Measurements from ENCODE around the gene R3HDM2.
"Not testable (repeated sequence)": the region's sequence is repeated elsewhere in the genome, so short reads cannot be mapped to it uniquely, and the experiment has no call there.

R3HDM2 gene

GRCh38 chr12:57419495-57419894, 11.3 kb downstream of the R3HDM2 start:
- no peak for DNase-seq

GRCh38 chr12:57418255-57418654, 12.6 kb downstream of the R3HDM2 start:
- DNase-seq: no peak

GRCh38 chr12:57416039-57416996, 14.5 kb downstream of the R3HDM2 start:
- no peak for DNase-seq

GRCh38 chr12:57415088-57415487, 15.8 kb downstream of the R3HDM2 start:
- no peak for DNase-seq

- not testable (repeated sequence) for DNase-seq
Observed at GRCh38 chr12:57414160-57414559, 16.7 kb downstream of the R3HDM2 start.

- DNase-seq: no peak
Observed at GRCh38 chr12:57410534-57410933, 20.3 kb downstream of the R3HDM2 start.

GRCh38 chr12:57404966-57405640, 25.7 kb downstream of the R3HDM2 start:
- DNase-seq: no peak

- DNase-seq: not testable (repeated sequence)
Observed at GRCh38 chr12:57402156-57402555, 28.7 kb downstream of the R3HDM2 start.

GRCh38 chr12:57401165-57401564, 29.7 kb downstream of the R3HDM2 start:
- DNase-seq: no peak

GRCh38 chr12:57399718-57400463, 31.0 kb downstream of the R3HDM2 start:
- DNase-seq: not testable (repeated sequence)

- DNase-seq: no peak
Observed at GRCh38 chr12:57397441-57397840, 33.4 kb downstream of the R3HDM2 start.

GRCh38 chr12:57395121-57395520, 35.7 kb downstream of the R3HDM2 start:
- no peak for DNase-seq

- no peak for DNase-seq
Observed at GRCh38 chr12:57390174-57390573, 40.7 kb downstream of the R3HDM2 start.

GRCh38 chr12:57389033-57389432, 41.8 kb downstream of the R3HDM2 start:
- DNase-seq: no peak

- DNase-seq: no peak
Observed at GRCh38 chr12:57388425-57388824, 42.4 kb downstream of the R3HDM2 start.

GRCh38 chr12:57386187-57386720, 44.6 kb downstream of the R3HDM2 start:
- DNase-seq: no peak

GRCh38 chr12:57385586-57385985, 45.3 kb downstream of the R3HDM2 start:
- no peak for DNase-seq

GRCh38 chr12:57384478-57384877, 46.4 kb downstream of the R3HDM2 start:
- DNase-seq: no peak

GRCh38 chr12:57381693-57382220, 49.1 kb downstream of the R3HDM2 start:
- DNase-seq: no peak

GRCh38 chr12:57380300-57380699, 50.5 kb downstream of the R3HDM2 start:
- DNase-seq: no peak

- DNase-seq: no peak
Observed at GRCh38 chr12:57377103-57377840, 53.6 kb downstream of the R3HDM2 start.

- DNase-seq: no peak
Observed at GRCh38 chr12:57372233-57372632, 58.6 kb downstream of the R3HDM2 start.
